Caco-2 (cell line): ENCODE measurements around the gene CAMK4. TPM values are rescaled to one million over a fixed set of nuclear protein-coding genes. Genes with fewer than 3 reads are reported as not detected.

ENCODE experiments used
- BruUV-seq: library from RNA; stranded (reverse); fragments of 400-500 nt; replicated peaks from 2 replicates; lab custom pipeline; 2021; lab: Mats Ljungman, UMichigan
- CTCF ChIA-PET: fragments of 300-600 bp; sonication (Branson Sonifier 250); formaldehyde crosslinking; loops from one replicate; lab custom pipeline; 2022; ENCODE audit warnings: antibody characterized with exemption; lab: Charles Lee
- POLR2A ChIA-PET: fragments of 300-600 bp; sonication (Branson Sonifier 250); formaldehyde crosslinking; loops from one replicate; lab custom pipeline; 2022; ENCODE audit warnings: antibody characterized with exemption; lab: Charles Lee
- DNase-seq, 2 experiments: peaks; one replicate each; pipeline versions ENCODE4 v3.0.0 to v3.0.0-alpha.2; 2020 to 2022
- H3K27me3 ChIP-seq: replicated peaks from 2 replicates; pipeline ENCODE4 v1.6.0; 2011; ENCODE audit warnings: low read length; ENCODE audit not compliant: control insufficient read depth, insufficient read depth
- H3K36me3 ChIP-seq: 2 replicates; pipeline ENCODE4 v1.5.1; 2011; ENCODE audit warnings: low read length; ENCODE audit not compliant: control insufficient read depth, insufficient read depth
- H3K4me1 ChIP-seq: fragments of 250-450 bp; sonication (Bioruptor Pico); 2 replicates; pipeline ENCODE4 v1.5.1; 2020; ENCODE audit warnings: mild to moderate bottlenecking
- H3K4me3 ChIP-seq: 2 replicates; pipeline ENCODE4 v1.5.1; 2011; ENCODE audit warnings: low read depth, mild to moderate bottlenecking, control low read depth, low read length
- H3K9me3 ChIP-seq: fragments of 250-450 bp; sonication (Bioruptor Pico); 2 replicates; pipeline ENCODE4 v1.5.1; 2020; ENCODE audit warnings: mild to moderate bottlenecking, moderate library complexity
- H3K27ac Mint-ChIP-seq: one replicate; pipeline ENCODE4 v1.8.0; 2022; ENCODE audit warnings: mixed read lengths; ENCODE audit not compliant: unreplicated experiment
- H3K27me3 Mint-ChIP-seq: one replicate; pipeline ENCODE4 v1.8.0; 2022; ENCODE audit warnings: mixed read lengths; ENCODE audit not compliant: insufficient read depth, unreplicated experiment
- H3K36me3 Mint-ChIP-seq: one replicate; pipeline ENCODE4 v1.8.0; 2022; ENCODE audit warnings: mild to moderate bottlenecking, mixed read lengths; ENCODE audit not compliant: insufficient read depth, unreplicated experiment
- H3K4me1 Mint-ChIP-seq: one replicate; pipeline ENCODE4 v1.8.0; 2022; ENCODE audit warnings: low read depth, mixed read lengths; ENCODE audit not compliant: unreplicated experiment
- H3K4me3 Mint-ChIP-seq: one replicate; pipeline ENCODE4 v1.8.0; 2022; ENCODE audit warnings: mild to moderate bottlenecking, moderate library complexity, mixed read lengths; ENCODE audit not compliant: unreplicated experiment
- H3K9me3 Mint-ChIP-seq: one replicate; pipeline ENCODE4 v1.8.0; 2022; ENCODE audit warnings: mixed read lengths; ENCODE audit not compliant: unreplicated experiment
- intact Hi-C: fragments of 100-400 bp; cut with micrococcal nuclease; formaldehyde crosslinking; loops from one replicate; pipeline ENCODE4 v1.10.0; 2022; ENCODE audit not compliant: unreplicated experiment
- total RNA-seq: library from RNA; stranded (reverse); gene quantifications from 2 replicates; pipeline ENCODE4 v1.2.3, GENCODE V29; 2022
- TF ChIP-seq, protein P1 (sequence below), 2 experiments: fragments of 200-600 bp in 1 of 2; IDR thresholded peaks; 1 replicate in 1 of 2; 2 replicates in 1 of 2; pipeline versions ENCODE4 v1.5.1 to v1.8.0; 2011 to 2022; ENCODE audit warnings: antibody characterized with exemption in 1 of 2, control low read depth in 1 of 2, inconsistent platforms in 1 of 2, low read depth in 1 of 2, low read length in 1 of 2, mild to moderate bottlenecking in 1 of 2, moderate library complexity in 1 of 2; ENCODE audit not compliant: insufficient read depth in 1 of 2, severe bottlenecking in 1 of 2, unreplicated experiment in 1 of 2

CAMK4 gene
- total RNA-seq, 1 experiment from 2014 or later = not detected

DNA sequence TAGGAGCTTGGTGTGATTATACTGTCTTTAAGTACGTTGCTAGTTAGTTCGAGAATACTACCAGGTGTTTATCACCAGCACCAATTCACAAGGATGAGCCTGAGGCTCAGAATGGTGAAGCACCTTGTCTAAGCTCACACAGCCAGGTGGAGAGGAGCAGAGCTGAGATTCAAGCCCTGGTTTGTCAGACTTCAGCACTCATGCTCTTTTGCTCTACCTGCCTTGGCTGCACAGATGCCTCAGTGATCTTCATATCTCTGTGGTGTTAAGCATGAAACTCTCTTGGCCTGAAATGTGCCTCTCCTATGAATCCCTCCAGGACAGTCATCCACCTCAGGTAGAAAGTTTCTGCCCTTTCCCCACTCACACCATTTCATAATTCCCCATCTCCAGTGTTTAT lies 12.2 kb downstream of the CAMK4 start:
- TF ChIP-seq, protein P1, sequence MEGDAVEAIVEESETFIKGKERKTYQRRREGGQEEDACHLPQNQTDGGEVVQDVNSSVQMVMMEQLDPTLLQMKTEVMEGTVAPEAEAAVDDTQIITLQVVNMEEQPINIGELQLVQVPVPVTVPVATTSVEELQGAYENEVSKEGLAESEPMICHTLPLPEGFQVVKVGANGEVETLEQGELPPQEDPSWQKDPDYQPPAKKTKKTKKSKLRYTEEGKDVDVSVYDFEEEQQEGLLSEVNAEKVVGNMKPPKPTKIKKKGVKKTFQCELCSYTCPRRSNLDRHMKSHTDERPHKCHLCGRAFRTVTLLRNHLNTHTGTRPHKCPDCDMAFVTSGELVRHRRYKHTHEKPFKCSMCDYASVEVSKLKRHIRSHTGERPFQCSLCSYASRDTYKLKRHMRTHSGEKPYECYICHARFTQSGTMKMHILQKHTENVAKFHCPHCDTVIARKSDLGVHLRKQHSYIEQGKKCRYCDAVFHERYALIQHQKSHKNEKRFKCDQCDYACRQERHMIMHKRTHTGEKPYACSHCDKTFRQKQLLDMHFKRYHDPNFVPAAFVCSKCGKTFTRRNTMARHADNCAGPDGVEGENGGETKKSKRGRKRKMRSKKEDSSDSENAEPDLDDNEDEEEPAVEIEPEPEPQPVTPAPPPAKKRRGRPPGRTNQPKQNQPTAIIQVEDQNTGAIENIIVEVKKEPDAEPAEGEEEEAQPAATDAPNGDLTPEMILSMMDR (IDR thresholded peaks at IDR 0.05; ENCODE audit: insufficient read depth in 1 of 2, low read depth in 1 of 2, low read length in 1 of 2, severe bottlenecking in 1 of 2, unreplicated experiment in 1 of 2) = no peak
- no peak overlapping the region for H3K27ac Mint-ChIP-seq
- peaks cover 2% of the 10 kb centered on the region; the same call in 1 of the 2 replicates for H3K27me3 ChIP-seq
- DNase-seq = no peak
- intact Hi-C loops = no loop called here
- ChIA-PET CTCF (no interaction called here), POLR2A (no interaction called here)
- H3K36me3 Mint-ChIP-seq = no peaks in the 10 kb centered on the region
- no peaks in the 10 kb centered on the region for H3K4me1 ChIP-seq
- H3K9me3 ChIP-seq = no peaks in the 10 kb centered on the region
- H3K4me3 ChIP-seq = no peak overlapping the region
- H3K4me1 Mint-ChIP-seq = no peaks in the 10 kb centered on the region
- H3K4me3 Mint-ChIP-seq = no peak overlapping the region
- H3K27me3 Mint-ChIP-seq = peaks cover 35% of the 10 kb centered on the region
- H3K36me3 ChIP-seq = no peaks in the 10 kb centered on the region
- H3K9me3 Mint-ChIP-seq = no peaks in the 10 kb centered on the region
- no TSS peak for BruUV-seq

DNA sequence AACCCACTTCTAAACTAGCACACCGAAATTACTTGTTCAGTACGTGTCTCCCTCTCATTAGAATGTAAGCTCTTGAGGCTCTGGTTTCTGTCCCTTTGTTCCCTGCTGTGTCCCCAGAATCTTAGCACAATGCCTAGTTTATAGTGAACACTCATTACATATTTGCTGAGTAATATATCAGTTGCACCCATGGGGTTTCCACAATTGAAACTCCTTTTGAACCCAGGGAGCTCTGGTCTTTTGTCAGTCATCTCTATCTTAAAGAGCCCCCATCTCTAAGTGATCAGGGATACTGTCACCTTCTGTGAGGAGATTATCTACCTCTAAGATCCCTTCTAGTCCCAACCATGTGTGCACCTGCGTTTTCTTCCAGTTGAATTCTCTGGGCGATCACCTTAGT lies 12.8 kb downstream of the CAMK4 start:
- intact Hi-C loops = no loop called here
- Histone ChIP-seq H3K27me3 (peaks cover 2% of the 10 kb centered on the region; the same call in 1 of the 2 replicates), H3K9me3 (no peaks in the 10 kb centered on the region), H3K4me1 (no peaks in the 10 kb centered on the region), H3K36me3 (no peaks in the 10 kb centered on the region), H3K4me3 (no peak overlapping the region)
- ChIA-PET CTCF (interaction anchor here (0.6 kb wide), 1 partner anchor 79 kb away, joined by 3 read pairs; no protein-coding TSS in a partner anchor), POLR2A (no interaction called here)
- Mint-ChIP-seq H3K4me1 (no peaks in the 10 kb centered on the region), H3K36me3 (no peaks in the 10 kb centered on the region), H3K4me3 (no peak overlapping the region), H3K27ac (no peak overlapping the region), H3K9me3 (no peaks in the 10 kb centered on the region), H3K27me3 (peaks cover 38% of the 10 kb centered on the region)
- TF ChIP-seq, protein P1 (IDR thresholded peaks at IDR 0.05; ENCODE audit: insufficient read depth in 1 of 2, low read depth in 1 of 2, low read length in 1 of 2, severe bottlenecking in 1 of 2, unreplicated experiment in 1 of 2) = no peak
- no peak for DNase-seq
- BruUV-seq = no TSS peak

DNA sequence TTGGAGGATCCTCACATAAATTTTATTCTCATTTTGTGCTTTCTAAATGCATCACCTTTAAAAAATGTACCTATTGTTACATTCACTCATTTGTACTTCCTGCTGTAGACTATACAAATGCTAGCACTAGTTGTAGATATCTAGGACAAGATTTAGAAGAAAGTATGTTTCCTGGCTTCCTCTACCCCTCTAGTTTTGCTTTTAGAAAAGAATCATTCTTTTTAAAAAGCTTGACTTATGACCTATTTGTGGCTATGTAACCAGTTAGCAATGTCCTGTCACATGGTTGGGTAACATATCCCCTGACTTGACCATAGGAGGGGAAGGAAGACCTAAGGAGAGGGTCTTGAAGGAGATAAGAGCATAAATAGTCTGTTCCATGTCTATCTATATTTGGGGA lies 13.3 kb downstream of the CAMK4 start:
- Mint-ChIP-seq H3K4me1 (no peaks in the 10 kb centered on the region), H3K36me3 (no peaks in the 10 kb centered on the region), H3K9me3 (no peaks in the 10 kb centered on the region), H3K4me3 (no peak overlapping the region), H3K27me3 (peaks cover 38% of the 10 kb centered on the region), H3K27ac (no peak overlapping the region)
- intact Hi-C loops = no loop called here
- TF ChIP-seq, protein P1 (IDR thresholded peaks at IDR 0.05; ENCODE audit: insufficient read depth in 1 of 2, low read depth in 1 of 2, low read length in 1 of 2, severe bottlenecking in 1 of 2, unreplicated experiment in 1 of 2) = no peak
- Histone ChIP-seq H3K36me3 (no peaks in the 10 kb centered on the region), H3K27me3 (peaks cover 2% of the 10 kb centered on the region; the same call in 1 of the 2 replicates), H3K4me1 (no peaks in the 10 kb centered on the region), H3K4me3 (no peak overlapping the region), H3K9me3 (no peaks in the 10 kb centered on the region)
- POLR2A ChIA-PET = no interaction called here
- CTCF ChIA-PET = interaction anchor here (0.6 kb wide), 1 partner anchor 80 kb away, joined by 3 read pairs; no protein-coding TSS in a partner anchor
- DNase-seq = no peak
- no TSS peak for BruUV-seq
